SU-DHL-6 (cell line): ENCODE results near the gene TAMM41.

Experiments used
- EZH2phosphoT487 ChIP-seq: fragments of 200-600 bp; sonication (generic), shearing (Covaris generic); conservative IDR thresholded peaks from 2 replicates; pipeline ENCODE4 v1.6.1; 2018; ENCODE audit warnings: mild to moderate bottlenecking, antibody characterized with exemption, low read length, moderate library complexity, mixed read lengths
- TF ChIP-seq, protein P1 (sequence below): fragments of 200-600 bp; sonication (generic); IDR thresholded peaks from one replicate; pipeline ENCODE4 v1.5.1; 2017; ENCODE audit warnings: antibody characterized with exemption, mild to moderate bottlenecking, low read length, moderate library complexity; ENCODE audit not compliant: insufficient read depth, poor library complexity, severe bottlenecking

DNA sequence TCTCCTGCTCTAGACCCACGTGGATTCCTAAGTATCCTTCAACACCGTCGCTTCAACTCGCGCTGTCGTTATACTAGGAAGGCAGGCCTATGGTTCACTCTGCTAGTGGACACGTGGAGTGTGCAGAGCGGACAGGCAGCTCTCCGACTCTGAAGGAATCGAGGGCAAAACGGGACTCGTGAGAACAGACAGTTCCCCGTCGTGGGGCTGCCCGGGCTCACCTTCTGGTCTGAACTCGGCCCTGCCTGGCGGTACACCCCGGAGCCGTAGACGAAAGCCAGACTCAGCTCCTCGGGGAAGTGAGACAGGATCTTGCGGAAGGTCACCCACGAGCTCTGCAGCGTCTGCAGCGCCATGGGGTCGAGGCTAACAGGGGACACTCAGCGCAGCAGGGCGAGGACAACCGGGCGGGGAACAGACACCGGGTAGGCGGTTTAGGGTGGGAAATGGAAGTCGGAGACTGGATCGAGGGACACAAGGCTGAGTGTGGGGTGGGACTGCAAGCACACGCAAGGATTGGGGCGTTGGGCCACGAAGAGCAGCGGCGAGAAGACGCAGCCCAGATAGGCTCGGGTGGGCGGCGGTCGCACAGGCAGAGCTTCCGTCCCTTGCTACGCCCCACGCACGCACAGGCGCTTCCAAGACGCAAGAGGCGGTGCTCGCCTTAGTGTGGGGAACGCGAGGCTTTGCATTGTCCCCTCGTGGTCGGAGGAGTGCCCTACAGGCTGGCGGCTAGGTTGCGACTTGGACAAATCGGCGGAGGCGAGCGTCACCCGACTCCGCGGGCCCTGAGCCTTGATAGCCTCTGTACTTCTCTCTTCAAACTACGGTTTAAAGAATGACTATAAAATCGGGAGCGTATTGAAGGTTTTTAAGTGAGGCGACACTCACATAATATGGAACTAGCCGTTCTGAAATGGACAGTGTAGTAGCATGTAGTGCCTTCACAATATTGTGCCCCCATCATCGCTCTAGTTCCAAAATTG lies at the start of gene TAMM41:
- TF ChIP-seq, protein P1, sequence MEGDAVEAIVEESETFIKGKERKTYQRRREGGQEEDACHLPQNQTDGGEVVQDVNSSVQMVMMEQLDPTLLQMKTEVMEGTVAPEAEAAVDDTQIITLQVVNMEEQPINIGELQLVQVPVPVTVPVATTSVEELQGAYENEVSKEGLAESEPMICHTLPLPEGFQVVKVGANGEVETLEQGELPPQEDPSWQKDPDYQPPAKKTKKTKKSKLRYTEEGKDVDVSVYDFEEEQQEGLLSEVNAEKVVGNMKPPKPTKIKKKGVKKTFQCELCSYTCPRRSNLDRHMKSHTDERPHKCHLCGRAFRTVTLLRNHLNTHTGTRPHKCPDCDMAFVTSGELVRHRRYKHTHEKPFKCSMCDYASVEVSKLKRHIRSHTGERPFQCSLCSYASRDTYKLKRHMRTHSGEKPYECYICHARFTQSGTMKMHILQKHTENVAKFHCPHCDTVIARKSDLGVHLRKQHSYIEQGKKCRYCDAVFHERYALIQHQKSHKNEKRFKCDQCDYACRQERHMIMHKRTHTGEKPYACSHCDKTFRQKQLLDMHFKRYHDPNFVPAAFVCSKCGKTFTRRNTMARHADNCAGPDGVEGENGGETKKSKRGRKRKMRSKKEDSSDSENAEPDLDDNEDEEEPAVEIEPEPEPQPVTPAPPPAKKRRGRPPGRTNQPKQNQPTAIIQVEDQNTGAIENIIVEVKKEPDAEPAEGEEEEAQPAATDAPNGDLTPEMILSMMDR, result peak; percentile 60
- TF ChIP-seq EZH2phosphoT487, result no peak
